ENCODE data around the gene FGD6.

GRCh38 chr12:95141310-95141709, 76.0 kb downstream of the FGD6 start:
- TF ChIP-seq, protein P1, sequence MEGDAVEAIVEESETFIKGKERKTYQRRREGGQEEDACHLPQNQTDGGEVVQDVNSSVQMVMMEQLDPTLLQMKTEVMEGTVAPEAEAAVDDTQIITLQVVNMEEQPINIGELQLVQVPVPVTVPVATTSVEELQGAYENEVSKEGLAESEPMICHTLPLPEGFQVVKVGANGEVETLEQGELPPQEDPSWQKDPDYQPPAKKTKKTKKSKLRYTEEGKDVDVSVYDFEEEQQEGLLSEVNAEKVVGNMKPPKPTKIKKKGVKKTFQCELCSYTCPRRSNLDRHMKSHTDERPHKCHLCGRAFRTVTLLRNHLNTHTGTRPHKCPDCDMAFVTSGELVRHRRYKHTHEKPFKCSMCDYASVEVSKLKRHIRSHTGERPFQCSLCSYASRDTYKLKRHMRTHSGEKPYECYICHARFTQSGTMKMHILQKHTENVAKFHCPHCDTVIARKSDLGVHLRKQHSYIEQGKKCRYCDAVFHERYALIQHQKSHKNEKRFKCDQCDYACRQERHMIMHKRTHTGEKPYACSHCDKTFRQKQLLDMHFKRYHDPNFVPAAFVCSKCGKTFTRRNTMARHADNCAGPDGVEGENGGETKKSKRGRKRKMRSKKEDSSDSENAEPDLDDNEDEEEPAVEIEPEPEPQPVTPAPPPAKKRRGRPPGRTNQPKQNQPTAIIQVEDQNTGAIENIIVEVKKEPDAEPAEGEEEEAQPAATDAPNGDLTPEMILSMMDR (conservative IDR thresholded peaks at IDR 0.05; ENCODE audit: low read depth, low read length), result no peak
- TF ChIP-seq EZH2 (IDR thresholded peaks at IDR 0.05; ENCODE audit: low read length, unreplicated experiment), result no peak
